NCI-H1092 (cell line): ENCODE results near the gene CAMTA1.
"Not testable (repeated sequence)": the region's sequence is repeated elsewhere in the genome, so short reads cannot be mapped to it uniquely, and the experiment has no call there.

Experiments
- DNase-seq: peaks from one replicate; lab custom pipeline; 2025; lab: John Stamatoyannopoulos, UW

The CAMTA1 gene

GRCh38 chr1:7372477-7373120 is 587.3 kb downstream of the CAMTA1 start:
- no peak for DNase-seq

GRCh38 chr1:7373251-7373650 is 588.0 kb downstream of the CAMTA1 start:
- no peak for DNase-seq

- no peak for DNase-seq
Observed at GRCh38 chr1:7373876-7374562, 588.8 kb downstream of the CAMTA1 start.

- DNase-seq, result no peak
Observed at GRCh38 chr1:7374563-7375160, 589.4 kb downstream of the CAMTA1 start.

GRCh38 chr1:7375329-7375728 is 590.1 kb downstream of the CAMTA1 start:
- no peak for DNase-seq

- no peak for DNase-seq
Observed at GRCh38 chr1:7375781-7376660, 590.8 kb downstream of the CAMTA1 start.

- DNase-seq, result no peak
Observed at GRCh38 chr1:7376676-7377075, 591.4 kb downstream of the CAMTA1 start.

- DNase-seq, result no peak
Observed at GRCh38 chr1:7378346-7379130, 593.3 kb downstream of the CAMTA1 start.

- DNase-seq, result peak; percentile 64
Observed at GRCh38 chr1:7379441-7379971, 594.3 kb downstream of the CAMTA1 start.

- not testable (repeated sequence) for DNase-seq
Observed at GRCh38 chr1:7380068-7380467, 594.8 kb downstream of the CAMTA1 start.

GRCh38 chr1:7380712-7381111 is 595.5 kb downstream of the CAMTA1 start:
- no peak for DNase-seq

- not testable (repeated sequence) for DNase-seq
Observed at GRCh38 chr1:7381729-7382128, 596.5 kb downstream of the CAMTA1 start.

- DNase-seq, result no peak
Observed at GRCh38 chr1:7382971-7383370, 597.7 kb downstream of the CAMTA1 start.

- DNase-seq, result no peak
Observed at GRCh38 chr1:7383671-7384520, 598.6 kb downstream of the CAMTA1 start.

GRCh38 chr1:7384679-7385078 is 599.4 kb downstream of the CAMTA1 start:
- DNase-seq, result no peak

GRCh38 chr1:7385471-7386225 is 600.4 kb downstream of the CAMTA1 start:
- no peak for DNase-seq

- no peak for DNase-seq
Observed at GRCh38 chr1:7386226-7387052, 601.2 kb downstream of the CAMTA1 start.

GRCh38 chr1:7387053-7387927 is 602.0 kb downstream of the CAMTA1 start:
- DNase-seq, result no peak
